ENCODE measurements around the gene F10. TPM values are rescaled to one million over a fixed set of nuclear protein-coding genes. Genes with fewer than 3 reads are reported as not detected.

F10 gene
- total and polyA plus RNA-seq, 2 donors (not counting 3 experiments of a cell fraction or from before 2014, with no cell fraction given) = 0.25 TPM; not detected in 1

GRCh38 chr13:113086031-113086750 lies 36.4 kb upstream of the F10 start:
- Histone ChIP-seq H3K27ac (ENCODE audit: insufficient read depth, low read depth, low read length) (no peak overlapping the region), H2AFZ (ENCODE audit: low read depth, low read length) (no peak overlapping the region), H3K4me1 (ENCODE audit: control insufficient read depth, extremely low read depth, insufficient read depth, low read length) (no peaks in the 10 kb centered on the region), H3K4me3 (replicated peaks in 1 of 3; ENCODE audit: insufficient read depth in 1 of 3, low read depth in 1 of 3, low read length in 3 of 3) (no peak overlapping the region), H3K4me2 (ENCODE audit: insufficient read depth, low read length) (no peak overlapping the region), H4K20me1 (replicated peaks; ENCODE audit: control insufficient read depth, extremely low read depth, insufficient read depth, low read length) (no peaks in the 10 kb centered on the region), H3K27me3 (ENCODE audit: control insufficient read depth in 2 of 2, insufficient read depth in 2 of 2, low read length in 2 of 2) (no peaks in the 10 kb centered on the region), H3K9me3 (replicated peaks; ENCODE audit: control insufficient read depth, insufficient read depth, low read length) (no peaks in the 10 kb centered on the region), H3K9ac (replicated peaks; ENCODE audit: extremely low read depth, insufficient read depth, low read length) (no peak overlapping the region), H3K36me3 (ENCODE audit: control insufficient read depth in 2 of 2, extremely low read depth in 1 of 2, insufficient read depth in 2 of 2, low read length in 2 of 2) (no peaks in the 10 kb centered on the region), H3K79me2 (ENCODE audit: control insufficient read depth, insufficient read depth, low read length) (no peaks in the 10 kb centered on the region), H3K9me1 (replicated peaks; ENCODE audit: control insufficient read depth, extremely low read depth, insufficient read depth, low read length) (no peaks in the 10 kb centered on the region)
- TF ChIP-seq FOS (IDR thresholded peaks at IDR 0.05; ENCODE audit: borderline replicate concordance, insufficient read depth, low read length) = no peak
- TF ChIP-seq CTCF (IDR thresholded peaks at IDR 0.05; ENCODE audit: extremely low read depth in 1 of 2, insufficient read depth in 1 of 2, low read depth in 1 of 2, low read length in 2 of 2) = peak in 1 of 2 donors; percentile 4
- dilution Hi-C loops (cut with MboI; ENCODE audit: extremely low pct_ligation_motif_present, low sequenced_read_pairs) (no loop called here), intact Hi-C loops (cut with micrococcal nuclease) (no loop called here)
- BruUV-seq (replicated peaks) = no TSS peak
- no peak for FAIRE-seq
- DNase-seq (ENCODE audit: low read depth, low spot score) = no peak
- ChIA-PET POLR2A (no interaction called here), CTCF (interaction anchor here (1.3 kb wide), 1 partner anchor 14 kb away, joined by 5 read pairs; no protein-coding TSS in a partner anchor)

Measured in endothelial cell of umbilical vein (primary cell).